GM23338 (cell line): Measurements from ENCODE around the gene SHISA9. TPM values are rescaled to one million over a fixed set of nuclear protein-coding genes. Genes with fewer than 3 reads are reported as not detected.
"Not testable (repeated sequence)": the region's sequence is repeated elsewhere in the genome, so short reads cannot be mapped to it uniquely, and the experiment has no call there.

Experiments used
- ATAC-seq: fragments of 200-7000 bp; cut with Tn5 transposase; 3 replicates; pipeline ENCODE4 v1.9.1; 2020
- DNase-seq: peaks from one replicate; pipeline ENCODE4 v3.0.0-alpha.2; 2015; ENCODE audit warnings: low spot score
- H2AFZ ChIP-seq: fragments of 200-600 bp; sonication (generic); 2 replicates; pipeline ENCODE4 v1.8.0; 2016; ENCODE audit warnings: antibody characterized with exemption, mild to moderate bottlenecking, moderate library complexity
- H3F3A ChIP-seq: fragments of 200-600 bp; sonication (generic); replicated peaks from 2 replicates; pipeline ENCODE4 v1.8.0; 2017; ENCODE audit warnings: antibody characterized with exemption, mixed run types, low read depth
- H3K27ac ChIP-seq: fragments of 200-600 bp; sonication (generic); 2 replicates; pipeline ENCODE4 v1.6.1; 2016; ENCODE audit warnings: low read depth
- H3K27me3 ChIP-seq: fragments of 200-600 bp; sonication (generic); 2 replicates; pipeline ENCODE4 v1.8.0; 2016; ENCODE audit warnings: mild to moderate bottlenecking, mixed run types, moderate library complexity; ENCODE audit not compliant: insufficient read depth
- H3K36me3 ChIP-seq: fragments of 200-600 bp; sonication (generic); 2 replicates; pipeline ENCODE4 v1.8.0; 2016; ENCODE audit warnings: mild to moderate bottlenecking; ENCODE audit not compliant: insufficient read depth
- H3K4me1 ChIP-seq: fragments of 200-600 bp; sonication (generic); 2 replicates; pipeline ENCODE4 v1.8.0; 2016; ENCODE audit warnings: mild to moderate bottlenecking, moderate library complexity; ENCODE audit not compliant: insufficient read depth
- H3K4me2 ChIP-seq: fragments of 200-600 bp; sonication (generic); 2 replicates; pipeline ENCODE4 v1.7.1; 2017; ENCODE audit warnings: mixed run types
- H3K4me3 ChIP-seq: fragments of 200-600 bp; sonication (generic); 2 replicates; pipeline ENCODE4 v1.6.1; 2016; ENCODE audit warnings: mixed run types
- H3K79me2 ChIP-seq: fragments of 200-600 bp; sonication (generic); replicated peaks from 2 replicates; pipeline ENCODE4 v1.8.0; 2017; ENCODE audit warnings: mild to moderate bottlenecking; ENCODE audit not compliant: insufficient read depth
- H3K9me2 ChIP-seq: fragments of 200-600 bp; sonication (generic); 2 replicates; pipeline ENCODE4 v1.8.0; 2017; ENCODE audit not compliant: insufficient read depth
- H4K20me1 ChIP-seq: fragments of 200-600 bp; sonication (generic); replicated peaks from 2 replicates; pipeline ENCODE4 v1.8.0; 2017; ENCODE audit warnings: mild to moderate bottlenecking; ENCODE audit not compliant: insufficient read depth
- H3K27ac Mint-ChIP-seq: 2 replicates; pipeline ENCODE4 v1.8.0; 2020; ENCODE audit warnings: inconsistent platforms, mild to moderate bottlenecking, moderate library complexity, mixed read lengths
- H3K27me3 Mint-ChIP-seq: 3 replicates; pipeline ENCODE4 v1.8.0; 2022; ENCODE audit warnings: low read depth, mild to moderate bottlenecking, moderate library complexity, mixed read lengths, inconsistent platforms; ENCODE audit not compliant: insufficient read depth, poor library complexity
- H3K36me3 Mint-ChIP-seq: 3 replicates; pipeline ENCODE4 v1.8.0; 2021; ENCODE audit warnings: low read depth, mild to moderate bottlenecking, inconsistent platforms, moderate library complexity, mixed read lengths
- H3K4me1 Mint-ChIP-seq: 3 replicates; pipeline ENCODE4 v1.8.0; 2020; ENCODE audit warnings: mild to moderate bottlenecking, inconsistent platforms, mixed read lengths
- H3K4me3 Mint-ChIP-seq: 3 replicates; pipeline ENCODE4 v1.8.0; 2021; ENCODE audit warnings: moderate library complexity, mild to moderate bottlenecking, inconsistent platforms, mixed read lengths
- H3K9me3 Mint-ChIP-seq: 3 replicates; pipeline ENCODE4 v1.8.0; 2020; ENCODE audit warnings: moderate library complexity, mild to moderate bottlenecking, inconsistent platforms, mixed read lengths
- CREB1 ChIP-seq: fragments of 250-450 bp; sonication (Bioruptor Pico); IDR thresholded peaks from 2 replicates; pipeline ENCODE4 v1.5.0; 2020; ENCODE audit warnings: low read depth, mild to moderate bottlenecking, moderate library complexity
- ETS1 ChIP-seq: IDR thresholded peaks from 2 replicates; pipeline ENCODE4 v1.6.1; 2016; ENCODE audit warnings: antibody characterized with exemption
- EZH2 ChIP-seq: fragments of 200-600 bp; sonication (generic); IDR thresholded peaks from one replicate; pipeline ENCODE4 v1.8.0; 2017; ENCODE audit warnings: antibody characterized with exemption, mild to moderate bottlenecking, low read depth; ENCODE audit not compliant: unreplicated experiment
- STAT1 ChIP-seq: IDR thresholded peaks from one replicate; pipeline ENCODE4 v1.6.1; 2016; ENCODE audit warnings: antibody characterized with exemption; ENCODE audit not compliant: unreplicated experiment
- ZNF462 ChIP-seq: fragments of 250-450 bp; sonication (Bioruptor Pico); IDR thresholded peaks from 2 replicates; pipeline ENCODE4 v1.5.0; 2020; ENCODE audit warnings: mild to moderate bottlenecking, moderate library complexity
- polyA plus RNA-seq: library from polyadenylated mRNA; unstranded; fragments of >200 nt; fragmentation: Nextera tagmentation; extraction: Ambion mirVana; gene quantifications from 2 replicates; pipeline ENCODE4 v1.2.1, GENCODE V29; 2016
- total RNA-seq: library from RNA; depleted of rRNA; stranded (reverse); fragments of >200 nt; shearing (Covaris generic); gene quantifications from 2 replicates; pipeline ENCODE4 v1.2.3, GENCODE V29; 2014

SHISA9 gene
- total and polyA plus RNA-seq, 2 experiments from 2014 or later: 10.4 to 45.6 TPM

- no peak for TF ChIP-seq ZNF462 (CRISPR knock-in tag)
- TF ChIP-seq ETS1: no peak
- TF ChIP-seq STAT1: no peak
- no peak for TF ChIP-seq CREB1 (CRISPR knock-in tag)
- no peak for TF ChIP-seq EZH2
These were observed 47.4 kb upstream of the SHISA9 start (continued) for GRCh38 chr16:12853972-12854371.

GRCh38 chr16:12857435-12857834 lies 44.0 kb upstream of the SHISA9 start:
- not testable (repeated sequence) for H3K4me3 ChIP-seq, H3K4me2 ChIP-seq, H3K4me1 ChIP-seq, DNase-seq, H3K27me3 ChIP-seq, H3K27ac Mint-ChIP-seq, H3K27ac ChIP-seq, H3K36me3 Mint-ChIP-seq, H3K27me3 Mint-ChIP-seq, H3K4me1 Mint-ChIP-seq, H3K9me2 ChIP-seq, H2AFZ ChIP-seq, H3F3A ChIP-seq, H4K20me1 ChIP-seq, H3K4me3 Mint-ChIP-seq, ATAC-seq, H3K36me3 ChIP-seq, H3K9me3 Mint-ChIP-seq, H3K79me2 ChIP-seq
